Measurements from ENCODE around the gene DHRS3. TPM values are rescaled to one million over a fixed set of nuclear protein-coding genes. Genes with fewer than 3 reads are reported as not detected.

Gene DHRS3
- total and polyA plus RNA-seq, 10 of the 15 experiments (the other 5 are each of a cell fraction or from before 2014, with no cell fraction given), result 0.23 to 29.7 (median 1.2) TPM

GRCh38 chr1:12620931-12621330 lies 2.9 kb upstream of the DHRS3 start:
- RAD21 ChIA-PET (ENCODE audit: unreplicated experiment), result interaction anchor here (1.1 to 5.0 kb wide), 8 partner anchors 19 to 348 kb away, joined by 3 to 50 read pairs (median 12); no protein-coding TSS in a partner anchor

More at GRCh38 chr1:12620931-12621330, 2.9 kb upstream of the DHRS3 start:
- Histone ChIP-seq H3K27ac (ENCODE audit: control insufficient read depth, insufficient read depth) (no peak overlapping the region), H3K36me3 (ENCODE audit: control insufficient read depth in 2 of 2, insufficient read depth in 2 of 2, low read length in 1 of 2) (no peaks in the 10 kb centered on the region), H3K4me1 (ENCODE audit: control insufficient read depth, insufficient read depth, low read length) (peaks cover 19% of the 10 kb centered on the region), H2AFZ (ENCODE audit: control insufficient read depth, low read depth, low read length) (no peak overlapping the region), H3K4me2 (ENCODE audit: control insufficient read depth, insufficient read depth) (no peak overlapping the region), H3K4me3 (no peak overlapping the region), H4K20me1 (ENCODE audit: control insufficient read depth, insufficient read depth) (no peaks in the 10 kb centered on the region; the same call in 1 of the 2 replicates), H3K27me3 (replicated peaks in 1 of 2; ENCODE audit: control insufficient read depth in 2 of 2, insufficient read depth in 2 of 2, low read length in 1 of 2) (peaks cover 4 to 13% of the 10 kb centered on the region in 2 experiments; a peak in 3 of 4 replicates), H3K79me2 (ENCODE audit: control insufficient read depth, insufficient read depth, low read length) (no peaks in the 10 kb centered on the region), H3K9ac (ENCODE audit: control insufficient read depth, insufficient read depth, low read length) (no peak overlapping the region), H3K9me3 (replicated peaks; ENCODE audit: control insufficient read depth, insufficient read depth, low read length) (no peaks in the 10 kb centered on the region)
- TF ChIP-seq ZBTB33 (IDR thresholded peaks at IDR 0.05), result no peak
- CTCF ChIA-PET, result interaction anchor here (1.0 to 6.1 kb wide), 15 partner anchors 19 to 410 kb away, joined by 3 to 63 read pairs (median 5); no protein-coding TSS in a partner anchor
- POLR2A ChIA-PET, result no interaction called here
- SMC1A ChIA-PET (ENCODE audit: uncharacterized antibody, unreplicated experiment), result interaction anchor here (0.7 to 2.8 kb wide), 13 partner anchors 19 to 496 kb away, joined by 3 to 26 read pairs (median 5); no protein-coding TSS in a partner anchor
- in situ Hi-C loops (cut with MboI) (loop anchor here (5.0 kb wide), 1 partner anchor 494 kb away; no protein-coding TSS in a partner anchor), intact Hi-C loops (cut with micrococcal nuclease; ENCODE audit: unreplicated experiment) (loop anchor here (1.0 to 10.0 kb wide), 3 partner anchors 307 to 496 kb away; no protein-coding TSS in a partner anchor)
- FAIRE-seq, result no peak
- no peak for DNase-seq (ENCODE audit: low read depth, low spot score)
- ATAC-seq, result no peak
- no TSS peak for BruUV-seq (replicated peaks)
- 66% methylated on average over 8 of the region's 8 CpGs for WGBS (ENCODE audit: insufficient coverage, insufficient replicate concordance, low lambda C conversion rate, missing lambda C conversion rate)
